Activated CD8-positive, alpha-beta memory T cell treated with anti-CD3 and anti-CD28 coated beads, Interleukin-2, amount 50 U/mL, for 24 hours (primary cell): ENCODE results near the gene ADGRF4.

Source experiments
- DNase-seq: peaks from one replicate; pipeline ENCODE4 v3.0.0-alpha.2; 2020; ENCODE audit errors: extremely low read depth

The ADGRF4 gene

DNA sequence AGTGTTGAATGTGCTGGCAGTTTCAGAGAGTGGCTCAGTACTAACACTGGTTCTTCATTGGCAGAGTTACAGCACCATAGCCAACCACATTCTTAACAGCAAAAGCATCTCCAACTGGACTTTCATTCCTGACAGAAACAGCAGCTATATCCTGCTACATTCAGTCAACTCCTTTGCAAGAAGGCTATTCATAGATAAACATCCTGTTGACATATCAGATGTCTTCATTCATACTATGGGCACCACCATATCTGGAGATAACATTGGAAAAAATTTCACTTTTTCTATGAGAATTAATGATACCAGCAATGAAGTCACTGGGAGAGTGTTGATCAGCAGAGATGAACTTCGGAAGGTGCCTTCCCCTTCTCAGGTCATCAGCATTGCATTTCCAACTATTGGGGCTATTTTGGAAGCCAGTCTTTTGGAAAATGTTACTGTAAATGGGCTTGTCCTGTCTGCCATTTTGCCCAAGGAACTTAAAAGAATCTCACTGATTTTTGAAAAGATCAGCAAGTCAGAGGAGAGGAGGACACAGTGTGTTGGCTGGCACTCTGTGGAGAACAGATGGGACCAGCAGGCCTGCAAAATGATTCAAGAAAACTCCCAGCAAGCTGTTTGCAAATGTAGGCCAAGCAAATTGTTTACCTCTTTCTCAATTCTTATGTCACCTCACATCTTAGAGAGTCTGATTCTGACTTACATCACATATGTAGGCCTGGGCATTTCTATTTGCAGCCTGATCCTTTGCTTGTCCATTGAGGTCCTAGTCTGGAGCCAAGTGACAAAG lies 17.0 kb upstream of the ADGRF4 start:
- no peak for DNase-seq

DNA sequence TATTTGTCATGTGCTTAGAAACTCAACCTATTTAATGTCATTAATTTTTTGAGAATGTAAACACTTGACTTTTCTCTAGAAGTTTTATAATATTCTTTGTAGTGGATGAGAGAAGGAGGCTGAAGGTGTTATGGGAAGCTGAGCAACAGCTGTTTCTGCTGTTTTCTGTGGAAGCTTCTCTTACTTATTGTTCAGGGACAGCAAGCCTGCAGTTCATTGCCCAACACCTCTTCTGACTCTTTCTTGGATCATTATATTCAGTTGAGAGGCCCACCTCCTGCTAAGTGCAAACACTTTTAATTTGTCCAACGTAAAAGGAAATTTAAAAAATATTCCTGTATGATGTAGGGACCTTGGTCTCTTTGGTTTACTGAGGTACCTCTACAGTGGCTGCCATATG lies 12.0 kb upstream of the ADGRF4 start:
- DNase-seq = no peak

DNA sequence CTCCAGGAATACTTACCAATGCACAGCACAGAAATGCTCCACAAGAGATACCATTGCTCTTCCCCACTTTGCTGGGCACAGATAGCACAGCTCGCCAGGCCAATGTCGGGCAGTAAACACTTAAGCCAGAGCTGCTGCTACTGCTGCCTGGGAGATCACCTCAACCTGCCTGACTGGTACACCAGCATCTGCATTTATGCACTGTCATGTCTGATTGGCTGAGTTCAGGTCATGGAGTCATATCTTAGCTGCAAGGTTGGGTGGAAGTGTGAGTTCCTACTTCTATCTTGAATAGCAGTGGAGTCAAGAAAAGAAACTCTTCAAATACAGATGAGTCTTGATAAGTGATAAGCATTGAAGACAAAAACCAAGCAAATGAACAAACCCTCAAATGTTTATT lies 10.9 kb upstream of the ADGRF4 start:
- no peak for DNase-seq

DNA sequence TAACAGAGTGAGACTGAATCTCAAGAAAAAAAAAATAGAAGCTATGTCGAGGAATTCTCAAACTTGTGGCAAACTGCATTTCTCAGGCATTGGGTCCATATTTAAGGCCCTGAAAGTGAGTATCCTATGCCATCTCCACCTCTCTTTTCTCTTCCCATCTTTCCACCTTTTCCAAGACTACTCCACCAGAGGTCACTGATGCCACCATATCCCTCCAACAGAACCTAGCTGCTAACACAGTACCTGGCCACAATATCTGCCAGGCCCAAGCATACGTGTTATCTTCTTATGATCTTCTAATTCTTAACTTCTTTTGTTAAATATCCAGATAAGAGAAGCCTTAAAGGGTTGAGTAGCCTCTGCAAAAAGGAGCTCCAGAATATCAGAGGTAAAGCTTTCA lies 8.2 kb upstream of the ADGRF4 start:
- DNase-seq = no peak

DNA sequence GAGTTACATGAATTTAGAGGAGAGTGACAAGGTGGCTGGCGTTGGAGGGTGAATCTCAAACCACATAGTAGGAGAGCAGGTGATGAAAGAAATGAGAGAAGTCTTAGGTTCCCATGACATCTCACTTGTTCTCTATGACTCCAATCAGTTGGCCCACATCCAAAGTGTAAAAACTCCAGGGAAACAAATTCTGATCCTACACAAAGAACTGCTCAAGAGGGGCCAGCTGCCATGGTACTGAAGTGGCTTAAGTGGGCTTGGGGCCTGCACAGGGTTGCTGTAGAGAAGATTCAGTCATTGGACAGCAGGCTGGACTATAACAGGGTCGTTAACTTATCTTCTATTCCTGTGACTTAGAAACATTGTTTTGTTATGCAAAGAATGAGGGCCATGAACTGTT lies 7.6 kb upstream of the ADGRF4 start:
- no peak for DNase-seq

DNA sequence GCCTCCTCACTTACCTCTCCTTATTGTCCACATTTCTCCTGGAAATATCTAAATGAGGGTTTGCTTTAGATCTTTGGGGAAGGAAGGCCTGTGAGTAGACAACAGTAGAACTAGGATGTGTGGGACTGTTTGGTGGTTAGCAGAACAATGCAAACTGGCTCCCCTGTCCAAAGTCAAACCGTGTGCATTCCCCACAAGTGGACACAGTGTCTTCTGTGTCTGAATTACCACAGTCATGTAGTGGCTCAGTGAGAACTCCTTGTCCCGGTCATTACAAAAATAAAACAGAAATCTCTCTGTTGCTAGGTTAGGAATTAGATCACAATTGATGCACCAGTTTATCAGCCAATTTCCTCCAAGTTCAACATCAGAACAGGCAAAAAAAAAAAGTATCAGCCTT lies 455 bp upstream of the ADGRF4 start:
- DNase-seq = no peak

DNA sequence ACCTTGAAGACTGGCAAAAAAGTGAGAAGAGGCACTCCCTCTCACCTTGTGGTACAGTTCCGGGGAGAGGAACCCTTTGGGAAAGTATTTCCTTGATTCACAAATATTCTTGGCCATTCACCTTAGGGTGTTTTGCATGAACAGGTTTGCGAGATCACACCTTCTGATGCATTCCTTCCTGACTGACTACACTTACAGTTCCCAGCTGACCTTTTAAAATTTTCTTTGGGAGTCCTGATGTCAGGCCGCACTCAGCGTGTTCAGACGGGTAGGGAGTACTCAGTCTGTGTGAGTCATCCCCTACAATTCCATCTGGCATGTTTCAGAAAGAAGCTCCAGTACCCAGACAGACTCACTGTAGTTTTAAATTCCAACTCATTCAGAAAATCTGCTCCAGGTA lies 1.7 kb downstream of the ADGRF4 start:
- DNase-seq = no peak

DNA sequence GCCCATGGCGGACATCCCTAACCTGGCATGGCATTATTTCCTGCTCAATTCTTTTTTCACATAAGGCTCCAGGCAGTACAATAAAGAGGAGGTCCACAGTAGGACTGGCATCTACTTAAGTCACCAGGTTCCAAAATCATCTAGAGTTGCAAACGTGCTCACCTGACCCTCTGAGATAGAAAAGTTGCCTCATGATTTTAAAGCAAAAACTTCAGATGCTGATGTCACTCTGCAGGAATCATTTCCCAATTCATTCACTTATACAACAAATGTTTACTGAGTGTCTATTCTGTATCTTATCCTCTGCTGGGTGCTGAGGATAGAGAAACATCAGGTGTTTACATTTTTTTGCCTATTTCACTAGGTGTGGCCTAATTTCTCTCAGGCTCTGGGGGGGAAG lies 2.2 kb downstream of the ADGRF4 start:
- DNase-seq = no peak

DNA sequence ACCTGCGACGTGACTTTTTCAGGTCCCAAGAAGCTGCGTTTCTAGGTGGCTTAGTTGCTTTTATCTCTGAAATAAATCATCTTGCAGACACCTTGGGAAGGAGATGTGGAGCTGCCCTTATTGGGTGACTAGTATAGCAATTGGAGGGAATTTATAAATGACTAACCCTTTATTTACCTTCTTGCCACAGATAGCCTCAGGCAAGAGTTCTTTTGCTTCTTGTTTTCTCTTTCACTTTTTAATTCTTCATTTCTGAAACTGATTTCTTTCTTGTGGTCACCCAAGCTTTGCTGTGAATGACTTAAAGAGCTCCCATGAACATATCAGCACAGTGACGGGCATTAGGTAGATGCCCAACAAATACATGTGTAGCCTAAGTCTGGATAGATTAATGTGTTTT lies 3.0 kb downstream of the ADGRF4 start:
- DNase-seq = no peak

DNA sequence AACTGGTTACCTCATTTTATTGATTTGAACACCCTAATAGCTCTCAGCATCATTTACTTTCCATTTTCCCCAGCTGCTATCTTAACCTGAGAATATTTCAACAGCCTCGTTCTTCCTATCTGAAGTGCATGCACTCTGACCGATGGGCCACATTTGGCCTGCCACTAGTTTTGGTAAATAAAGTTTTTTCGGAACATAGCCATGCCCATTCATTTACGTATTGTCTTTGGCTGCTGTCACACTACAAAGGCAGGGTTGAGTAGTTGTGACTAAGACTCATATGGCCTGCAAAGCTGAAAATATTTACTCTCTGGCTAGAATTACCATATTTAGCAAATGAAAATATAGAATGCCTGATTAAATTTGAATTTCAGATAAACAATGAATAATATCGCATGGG lies 10.8 kb downstream of the ADGRF4 start:
- DNase-seq = no peak

DNA sequence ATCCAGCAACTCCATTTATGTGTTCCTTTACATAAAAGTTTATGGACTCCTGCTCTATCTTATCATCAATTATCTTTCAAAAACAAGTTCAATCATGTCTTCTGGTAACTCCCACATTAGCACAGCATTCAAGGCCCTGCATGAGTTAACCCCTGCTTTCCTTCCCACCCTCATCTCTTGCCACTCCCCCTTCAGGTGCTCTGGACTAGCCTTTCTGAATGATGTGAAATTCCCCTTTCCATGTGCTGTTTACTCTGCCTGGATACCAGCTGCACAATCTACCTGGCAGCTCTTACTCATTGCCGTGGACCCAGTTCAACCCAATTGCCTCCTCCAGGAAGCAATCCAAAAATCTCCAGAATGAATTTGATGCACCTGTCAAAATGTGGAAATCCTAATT lies 11.9 kb downstream of the ADGRF4 start:
- DNase-seq = no peak

DNA sequence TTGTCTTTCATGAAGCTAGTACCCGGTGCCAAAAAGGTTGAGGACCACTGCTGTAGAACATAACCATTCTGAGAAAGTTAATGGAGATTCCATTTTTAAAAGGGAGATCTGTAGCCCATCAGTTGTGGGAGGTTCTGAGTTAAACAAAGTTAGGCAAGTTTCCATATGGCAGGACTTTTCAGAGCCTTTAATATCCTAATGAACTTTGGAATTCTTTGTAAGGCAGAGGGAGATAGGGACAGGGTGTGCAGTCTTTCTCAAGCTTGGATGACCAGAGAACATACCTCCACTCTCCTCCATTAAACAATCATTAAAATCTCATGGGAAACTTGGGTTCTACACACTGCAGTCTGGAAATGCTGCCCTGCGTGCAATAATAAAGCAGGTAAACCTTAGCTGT lies 14.8 kb downstream of the ADGRF4 start:
- DNase-seq = no peak

DNA sequence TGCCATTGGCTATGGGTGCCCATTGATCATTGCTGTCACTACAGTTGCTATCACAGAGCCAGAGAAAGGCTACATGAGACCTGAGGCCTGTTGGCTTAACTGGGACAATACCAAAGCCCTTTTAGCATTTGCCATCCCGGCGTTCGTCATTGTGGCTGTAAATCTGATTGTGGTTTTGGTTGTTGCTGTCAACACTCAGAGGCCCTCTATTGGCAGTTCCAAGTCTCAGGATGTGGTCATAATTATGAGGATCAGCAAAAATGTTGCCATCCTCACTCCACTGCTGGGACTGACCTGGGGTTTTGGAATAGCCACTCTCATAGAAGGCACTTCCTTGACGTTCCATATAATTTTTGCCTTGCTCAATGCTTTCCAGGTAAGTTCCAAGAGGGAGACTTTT lies 16.4 kb downstream of the ADGRF4 start:
- DNase-seq = no peak

DNA sequence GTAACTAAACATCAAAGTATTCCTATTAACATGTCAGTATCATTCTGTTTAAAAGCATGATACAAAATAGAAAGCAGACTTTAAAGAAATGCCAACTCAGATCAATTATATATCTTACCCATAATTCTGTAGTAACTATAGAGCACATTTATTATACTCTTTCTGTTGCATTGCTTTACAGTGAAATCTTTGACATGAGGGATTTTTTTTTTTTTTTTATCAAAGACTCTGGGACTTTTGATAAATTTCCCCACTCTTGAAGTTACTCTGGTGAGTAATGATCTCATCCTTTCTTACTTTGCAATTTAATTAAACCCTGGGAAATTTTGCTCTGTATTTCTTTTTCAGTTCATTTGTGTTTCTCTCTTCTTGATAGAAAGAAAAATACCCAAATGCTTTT lies 17.4 kb downstream of the ADGRF4 start:
- DNase-seq = no peak

DNA sequence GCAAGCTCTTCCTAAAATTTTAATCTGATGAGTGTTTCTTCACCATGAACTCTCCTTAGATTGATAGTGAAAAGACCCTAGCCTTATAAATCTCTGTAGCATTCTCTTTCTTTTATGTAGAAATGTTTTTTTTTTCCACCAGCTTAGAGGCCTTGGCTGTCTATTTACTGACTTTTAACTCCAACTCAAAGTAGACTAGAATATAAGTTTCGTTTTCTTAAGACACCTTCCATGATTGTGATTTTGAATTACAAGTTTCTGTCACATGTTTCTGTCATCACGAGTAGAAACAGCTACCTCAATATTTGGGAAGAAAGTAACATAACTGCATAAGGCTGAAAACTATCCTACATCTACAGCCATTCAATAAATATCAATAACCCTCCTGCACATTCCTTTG lies 17.8 kb downstream of the ADGRF4 start:
- no peak for DNase-seq

DNA sequence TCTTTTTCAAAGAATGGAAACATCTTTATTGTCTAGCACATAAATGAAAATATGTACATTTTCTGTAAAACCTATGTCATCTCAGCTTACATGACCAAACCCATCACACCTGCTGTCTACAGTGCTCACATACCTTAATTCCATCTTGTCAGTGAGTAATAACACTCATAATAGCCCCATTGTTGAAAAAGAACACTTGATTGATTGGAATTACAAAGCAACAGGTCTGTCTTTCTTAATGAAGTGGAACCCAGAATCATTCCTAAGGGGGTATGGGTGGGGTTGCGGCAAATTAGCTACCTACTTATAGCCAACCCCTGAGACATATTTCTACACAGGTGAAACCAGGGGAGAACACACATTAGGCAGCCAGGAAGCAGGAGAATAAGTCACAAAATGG lies 20.2 kb downstream of the ADGRF4 start:
- DNase-seq = no peak

DNA sequence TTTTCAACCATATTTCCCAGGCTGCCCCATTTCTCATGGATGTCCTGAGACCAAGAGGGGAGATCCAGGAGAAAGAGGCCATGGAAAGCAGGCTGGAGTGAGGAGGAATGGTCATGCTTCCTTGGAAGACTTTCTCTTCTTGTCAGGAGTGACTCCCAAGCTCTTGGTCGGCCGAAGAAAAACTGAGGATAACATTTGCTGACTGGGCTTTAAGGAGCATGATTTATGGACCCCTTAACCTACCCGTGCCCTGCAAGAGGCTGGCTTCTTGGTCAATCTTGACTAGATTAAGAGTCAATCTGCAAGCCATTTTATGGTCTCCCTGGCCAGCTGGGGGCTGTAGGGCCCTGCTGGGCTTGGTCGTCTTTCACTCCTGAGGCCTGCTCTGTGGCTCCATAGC lies 22.8 kb downstream of the ADGRF4 start:
- DNase-seq = no peak

DNA sequence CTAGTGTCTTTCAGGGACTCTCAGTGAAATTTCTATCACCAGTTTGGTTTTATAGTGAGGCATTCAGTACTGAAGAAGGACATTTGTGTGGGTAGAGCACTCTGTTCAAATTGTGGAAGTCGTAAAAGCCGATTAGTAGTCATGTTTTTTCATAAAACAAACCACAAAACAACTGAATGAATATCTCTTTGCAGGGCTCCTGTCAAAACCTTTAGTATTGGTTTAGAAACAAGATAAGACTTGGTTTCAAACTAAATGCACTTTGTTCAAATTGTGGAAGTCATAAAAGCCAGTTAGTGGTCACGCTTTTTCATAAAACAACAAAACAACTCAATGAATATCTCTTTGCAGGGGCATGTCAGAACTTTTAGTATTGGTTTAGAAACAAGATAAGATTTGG lies 23.8 kb downstream of the ADGRF4 start:
- no peak for DNase-seq

DNA sequence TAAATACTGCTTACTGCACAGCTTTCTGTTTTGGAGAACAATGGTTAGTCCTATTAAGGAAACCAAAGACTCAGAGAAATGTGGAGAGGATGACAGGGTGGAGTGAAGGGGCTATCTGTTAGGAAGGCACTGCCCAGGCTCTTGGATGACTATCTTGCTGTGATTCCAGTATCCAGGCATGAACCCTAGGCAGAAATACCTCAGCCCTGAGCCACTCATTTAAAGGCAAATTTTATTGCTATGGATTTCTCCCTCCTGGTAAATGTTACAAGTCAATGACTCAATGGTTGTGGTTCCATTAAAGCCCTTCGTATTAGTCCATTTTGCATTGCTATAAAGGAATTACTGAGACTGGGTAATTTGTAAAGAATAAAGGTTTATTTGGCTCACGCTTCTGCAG lies 25.9 kb downstream of the ADGRF4 start:
- DNase-seq = no peak

DNA sequence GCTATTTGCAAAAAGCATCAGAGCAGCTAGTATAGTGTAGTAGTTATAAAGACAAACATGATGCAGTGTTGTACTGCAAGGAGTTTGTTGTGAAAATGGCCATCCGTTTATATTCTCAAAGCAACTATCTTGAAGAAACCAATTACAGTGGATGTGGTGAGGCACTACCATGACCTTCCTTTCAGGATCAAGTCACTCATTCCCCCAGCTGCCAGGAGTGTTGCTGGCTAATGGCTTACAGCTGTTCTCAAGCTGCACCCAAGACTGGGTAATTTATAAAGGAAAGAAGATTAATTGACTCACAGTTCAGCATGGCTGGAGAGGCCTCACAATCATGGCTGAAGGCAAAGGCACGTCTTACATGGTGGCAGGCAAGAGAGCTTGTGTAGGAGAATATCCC lies 29.0 kb downstream of the ADGRF4 start:
- DNase-seq = no peak

DNA sequence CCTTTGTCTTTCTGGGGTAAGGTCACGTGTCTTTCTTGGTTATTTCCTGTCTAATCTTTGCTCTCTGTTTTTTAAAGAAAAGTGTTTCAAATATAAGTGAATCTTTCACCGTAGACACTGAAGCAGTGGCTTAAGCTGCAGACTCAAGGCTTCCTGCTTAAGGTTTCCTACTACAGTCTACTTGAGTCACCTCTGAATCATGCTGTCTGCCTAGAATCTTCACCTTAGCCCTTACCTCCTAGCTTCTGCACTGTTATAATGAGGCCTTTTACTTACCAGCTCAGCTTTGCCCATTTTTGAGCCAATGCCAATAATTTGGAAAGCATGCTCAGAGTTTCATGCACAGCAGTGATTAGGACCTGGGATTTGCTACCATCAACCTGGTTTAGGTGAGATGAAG lies 30.6 kb downstream of the ADGRF4 start:
- DNase-seq = no peak

DNA sequence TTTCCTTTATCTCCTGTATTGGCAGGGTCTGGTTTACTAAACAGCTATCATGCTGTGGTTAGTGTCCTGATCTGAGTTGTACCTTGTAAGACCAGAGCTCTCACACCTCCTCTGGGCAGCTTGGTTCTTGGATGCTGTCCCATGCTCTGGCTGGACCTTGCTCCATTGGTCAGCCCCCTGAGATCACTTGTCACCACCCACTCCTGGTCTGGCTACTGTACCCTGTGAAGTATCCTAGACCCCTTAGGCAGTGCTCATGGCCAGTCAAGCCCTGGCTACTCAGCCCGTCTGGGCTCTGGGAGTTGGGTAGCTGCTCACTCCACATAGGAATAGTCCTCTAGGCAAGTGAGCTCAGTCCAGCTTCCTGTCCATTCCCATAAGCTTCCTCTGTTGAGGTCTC lies 31.1 kb downstream of the ADGRF4 start:
- DNase-seq = no peak

DNA sequence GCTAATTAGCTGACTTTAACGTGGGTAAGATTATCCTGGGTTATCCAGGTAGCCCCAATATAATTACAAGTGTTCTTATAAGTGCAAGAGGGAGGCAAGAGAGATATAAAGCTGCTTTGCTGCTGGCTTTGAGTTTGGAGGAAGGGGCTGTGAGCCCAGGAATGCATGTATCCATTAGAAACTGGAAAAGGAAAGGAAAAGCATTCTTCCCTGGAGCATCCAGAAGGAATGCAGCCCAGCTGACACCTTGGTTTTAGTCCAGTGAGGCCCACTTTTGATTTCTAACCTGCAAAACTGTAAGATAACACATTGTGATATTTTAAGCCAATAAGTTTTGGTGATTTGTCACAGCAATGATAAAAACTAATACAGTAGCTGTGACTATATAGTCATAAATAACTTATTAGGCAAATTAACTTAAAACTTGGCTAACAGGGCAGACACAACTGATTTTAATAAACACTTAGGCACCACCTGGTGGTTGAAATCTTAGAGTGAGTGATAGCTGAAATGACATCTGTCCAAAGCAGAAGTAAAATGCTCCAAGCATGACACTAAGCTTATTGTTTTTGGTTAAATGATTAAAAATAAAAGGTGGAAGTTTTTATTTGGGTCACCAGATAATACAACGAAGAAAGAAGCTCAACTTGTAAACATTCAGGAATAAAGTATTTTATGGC lies 35.6 kb downstream of the ADGRF4 start:
- DNase-seq = no peak
